Mucosa of descending colon (tissue), 3 donors: ENCODE results near the gene TBCK. TPM values are rescaled to one million over a fixed set of nuclear protein-coding genes. Genes with fewer than 3 reads are reported as not detected.

ENCODE experiments used
- ATAC-seq: fragments of 200-7000 bp; cut with Tn5 transposase; one replicate; pipeline ENCODE4 v1.9.1; 2020; ENCODE audit warnings: mild to moderate bottlenecking, moderate library complexity
- DNase-seq, 3 donors: peaks; one replicate each; pipeline ENCODE4 v3.0.0-alpha.2; 2020
- H3K36me3 ChIP-seq: fragments of 200-600 bp; one replicate; pipeline ENCODE4 v1.8.0; 2021; ENCODE audit warnings: low read depth, mild to moderate bottlenecking
- H3K4me1 ChIP-seq: fragments of 200-600 bp; one replicate; pipeline ENCODE4 v1.8.0; 2021; ENCODE audit warnings: low read depth, mild to moderate bottlenecking
- H3K4me3 ChIP-seq: fragments of 200-600 bp; one replicate; pipeline ENCODE4 v1.8.0; 2021; ENCODE audit warnings: mild to moderate bottlenecking
- H3K9me3 ChIP-seq: fragments of 200-600 bp; one replicate; pipeline ENCODE4 v1.8.0; 2021; ENCODE audit warnings: mild to moderate bottlenecking
- CTCF ChIP-seq: fragments of 200-600 bp; IDR thresholded peaks from one replicate; pipeline ENCODE4 v1.8.0; 2022; ENCODE audit warnings: antibody characterized with exemption, mild to moderate bottlenecking
- intact Hi-C, 2 donors: fragments of 100-400 bp; cut with DNase I in 1 of 2; cut with micrococcal nuclease in 1 of 2; formaldehyde crosslinking; loops; one replicate each; pipeline versions ENCODE4 v1.11.0 to v1.11.1; 2022; cut with DNase I, micrococcal nuclease
- total RNA-seq, 3 donors: library from RNA; stranded (reverse); fragmentation: NEBNext Ultra II Directional in 2 of 3; extraction: Animal tissue kit (Norgen Biotek cat#: 25700) in 2 of 3; gene quantifications; one replicate each; pipeline versions ENCODE4 v1.2.1 to v1.2.4, GENCODE V29; 2021 to 2023
- donor health status: DM: no; HTN: no; CAD: no; lungs with moderate emphysema.
- donor health status: DM: no; HTN: no; CAD: no.
- donor health status: DM: no; HTN: yes; CAD: no.

TBCK gene
- total RNA-seq, 3 donors from 2014 or later = 23.1 to 42.5 (median 38.3) TPM

- DNase-seq (no peak), ATAC-seq (no peak)
- intact Hi-C loops = no loop called here
- Histone ChIP-seq H3K4me1 (peaks cover 8% of the 10 kb centered on the region), H3K4me3 (no peak overlapping the region), H3K9me3 (no peaks in the 10 kb centered on the region), H3K36me3 (no peaks in the 10 kb centered on the region)
- no peak for TF ChIP-seq CTCF
Observed at GRCh38 chr4:106314960-106315359, 1.0 kb downstream of the TBCK start.

- no peak overlapping the region for H3K4me3 ChIP-seq
- peaks cover 8% of the 10 kb centered on the region for H3K4me1 ChIP-seq
- H3K9me3 ChIP-seq = no peaks in the 10 kb centered on the region
- no peak for ATAC-seq
- no peak for TF ChIP-seq CTCF
- no peaks in the 10 kb centered on the region for H3K36me3 ChIP-seq
- no peak for DNase-seq
- intact Hi-C loops = no loop called here
Observed at GRCh38 chr4:106312997-106313522, 2.9 kb downstream of the TBCK start.

- H3K36me3 ChIP-seq = no peaks in the 10 kb centered on the region
- DNase-seq (no peak), ATAC-seq (no peak)
- peaks cover 3% of the 10 kb centered on the region for H3K4me1 ChIP-seq
- H3K9me3 ChIP-seq = no peaks in the 10 kb centered on the region
- no peak for TF ChIP-seq CTCF
- H3K4me3 ChIP-seq = no peak overlapping the region
- intact Hi-C loops = no loop called here
Observed at GRCh38 chr4:106312377-106312776, 3.6 kb downstream of the TBCK start.

GRCh38 chr4:106306561-106306960 lies 9.4 kb downstream of the TBCK start:
- intact Hi-C loops = no loop called here
- DNase-seq (no peak), ATAC-seq (no peak)
- Histone ChIP-seq H3K36me3 (no peaks in the 10 kb centered on the region), H3K4me3 (no peak overlapping the region), H3K4me1 (no peaks in the 10 kb centered on the region), H3K9me3 (no peaks in the 10 kb centered on the region)
- TF ChIP-seq CTCF = no peak

GRCh38 chr4:106305435-106306055 lies 10.5 kb downstream of the TBCK start:
- no peak overlapping the region for H3K4me3 ChIP-seq
- intact Hi-C loops = no loop called here
- no peaks in the 10 kb centered on the region for H3K4me1 ChIP-seq
- no peaks in the 10 kb centered on the region for H3K9me3 ChIP-seq
- TF ChIP-seq CTCF = no peak
- no peaks in the 10 kb centered on the region for H3K36me3 ChIP-seq
- DNase-seq = no peak
- no peak for ATAC-seq

DNA sequence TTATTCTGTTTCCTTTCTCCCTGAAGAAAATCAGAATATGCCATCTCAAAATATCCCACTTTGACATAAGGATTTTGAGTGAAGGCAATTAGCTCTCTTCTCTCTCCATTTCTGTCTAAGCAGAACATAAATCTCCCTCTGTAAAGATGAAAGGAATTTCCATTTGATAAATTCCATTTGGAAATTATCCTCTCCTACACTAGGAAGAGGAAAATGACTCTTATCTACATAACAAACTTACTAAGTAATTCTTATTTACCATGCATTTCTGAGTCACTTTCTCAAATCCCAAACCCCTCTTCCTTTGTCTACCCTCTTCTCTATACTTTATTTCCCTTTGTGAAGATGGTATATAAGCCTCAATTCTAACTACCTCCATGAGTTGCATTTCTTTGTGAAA lies 11.4 kb downstream of the TBCK start:
- intact Hi-C loops = no loop called here
- no peaks in the 10 kb centered on the region for H3K36me3 ChIP-seq

More for the DNA sequence above, 11.4 kb downstream of the TBCK start:
- no peaks in the 10 kb centered on the region for H3K9me3 ChIP-seq
- TF ChIP-seq CTCF = no peak
- ATAC-seq = no peak
- no peak overlapping the region for H3K4me3 ChIP-seq
- no peak for DNase-seq
- no peaks in the 10 kb centered on the region for H3K4me1 ChIP-seq
